GM23338 (cell line): Measurements from ENCODE around the gene BBLN.

Source experiments
- CTCF ChIP-seq, 2 experiments: fragments of 200-600 bp in 1 of 2; sonication (generic) in 1 of 2; conservative IDR thresholded peaks; 2 replicates each; pipeline versions ENCODE4 v1.5.1 to v1.6.1; 2016 to 2017; ENCODE audit warnings: antibody characterized with exemption in 2 of 2, low read depth in 2 of 2, mild to moderate bottlenecking in 2 of 2, moderate library complexity in 1 of 2
- EZH2 ChIP-seq: fragments of 200-600 bp; sonication (generic); IDR thresholded peaks from one replicate; pipeline ENCODE4 v1.8.0; 2017; ENCODE audit warnings: antibody characterized with exemption, mild to moderate bottlenecking, low read depth; ENCODE audit not compliant: unreplicated experiment
- EZH2phosphoT487 ChIP-seq: fragments of 200-600 bp; sonication (generic); IDR thresholded peaks from one replicate; pipeline ENCODE4 v1.8.1; 2018; ENCODE audit warnings: antibody characterized with exemption; ENCODE audit not compliant: unreplicated experiment
- POLR2AphosphoS5 ChIP-seq: IDR thresholded peaks from 2 replicates; pipeline ENCODE4 v1.6.1; 2016; ENCODE audit warnings: antibody characterized with exemption, low read depth
- TF ChIP-seq, protein P1 (sequence below): IDR thresholded peaks from one replicate; pipeline ENCODE4 v1.6.1; 2018; ENCODE audit warnings: antibody characterized with exemption; ENCODE audit not compliant: unreplicated experiment

DNA sequence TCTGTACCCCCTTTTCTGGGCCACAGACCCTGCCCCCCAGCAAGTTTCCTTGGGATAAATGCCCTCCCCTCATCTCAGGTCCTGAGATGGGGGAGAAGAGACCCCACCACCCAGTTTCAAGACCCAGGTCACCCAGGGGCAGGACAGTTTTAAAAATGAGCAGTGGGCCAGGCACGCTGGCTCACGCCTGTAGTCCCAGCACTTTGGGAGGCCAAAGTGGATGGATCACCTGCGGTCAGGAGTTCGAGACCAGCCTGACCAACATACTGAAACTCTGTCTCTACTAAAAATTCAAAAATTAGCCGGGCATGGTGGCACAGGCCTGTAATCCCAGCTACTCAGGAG lies 38.6 kb upstream of the BBLN start:
- TF ChIP-seq CTCF (conservative IDR thresholded peaks at IDR 0.05; ENCODE audit: low read depth in 2 of 2) (no peak), POLR2AphosphoS5 (no peak), EZH2 (no peak), EZH2phosphoT487 (no peak)
- TF ChIP-seq, protein P1, sequence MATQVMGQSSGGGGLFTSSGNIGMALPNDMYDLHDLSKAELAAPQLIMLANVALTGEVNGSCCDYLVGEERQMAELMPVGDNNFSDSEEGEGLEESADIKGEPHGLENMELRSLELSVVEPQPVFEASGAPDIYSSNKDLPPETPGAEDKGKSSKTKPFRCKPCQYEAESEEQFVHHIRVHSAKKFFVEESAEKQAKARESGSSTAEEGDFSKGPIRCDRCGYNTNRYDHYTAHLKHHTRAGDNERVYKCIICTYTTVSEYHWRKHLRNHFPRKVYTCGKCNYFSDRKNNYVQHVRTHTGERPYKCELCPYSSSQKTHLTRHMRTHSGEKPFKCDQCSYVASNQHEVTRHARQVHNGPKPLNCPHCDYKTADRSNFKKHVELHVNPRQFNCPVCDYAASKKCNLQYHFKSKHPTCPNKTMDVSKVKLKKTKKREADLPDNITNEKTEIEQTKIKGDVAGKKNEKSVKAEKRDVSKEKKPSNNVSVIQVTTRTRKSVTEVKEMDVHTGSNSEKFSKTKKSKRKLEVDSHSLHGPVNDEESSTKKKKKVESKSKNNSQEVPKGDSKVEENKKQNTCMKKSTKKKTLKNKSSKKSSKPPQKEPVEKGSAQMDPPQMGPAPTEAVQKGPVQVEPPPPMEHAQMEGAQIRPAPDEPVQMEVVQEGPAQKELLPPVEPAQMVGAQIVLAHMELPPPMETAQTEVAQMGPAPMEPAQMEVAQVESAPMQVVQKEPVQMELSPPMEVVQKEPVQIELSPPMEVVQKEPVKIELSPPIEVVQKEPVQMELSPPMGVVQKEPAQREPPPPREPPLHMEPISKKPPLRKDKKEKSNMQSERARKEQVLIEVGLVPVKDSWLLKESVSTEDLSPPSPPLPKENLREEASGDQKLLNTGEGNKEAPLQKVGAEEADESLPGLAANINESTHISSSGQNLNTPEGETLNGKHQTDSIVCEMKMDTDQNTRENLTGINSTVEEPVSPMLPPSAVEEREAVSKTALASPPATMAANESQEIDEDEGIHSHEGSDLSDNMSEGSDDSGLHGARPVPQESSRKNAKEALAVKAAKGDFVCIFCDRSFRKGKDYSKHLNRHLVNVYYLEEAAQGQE: no peak
